HG02588 (cell line): ENCODE data around the gene SYT5.
"Not testable (repeated sequence)": the region's sequence is repeated elsewhere in the genome, so short reads cannot be mapped to it uniquely, and the experiment has no call there.

Source experiments
- ATAC-seq: cut with Tn5 transposase; IDR thresholded peaks from one replicate; pipeline ENCODE4 v1.9.1; 2021; ENCODE audit warnings: mild to moderate bottlenecking, moderate library complexity; ENCODE audit not compliant: unreplicated experiment

SYT5 gene

DNA sequence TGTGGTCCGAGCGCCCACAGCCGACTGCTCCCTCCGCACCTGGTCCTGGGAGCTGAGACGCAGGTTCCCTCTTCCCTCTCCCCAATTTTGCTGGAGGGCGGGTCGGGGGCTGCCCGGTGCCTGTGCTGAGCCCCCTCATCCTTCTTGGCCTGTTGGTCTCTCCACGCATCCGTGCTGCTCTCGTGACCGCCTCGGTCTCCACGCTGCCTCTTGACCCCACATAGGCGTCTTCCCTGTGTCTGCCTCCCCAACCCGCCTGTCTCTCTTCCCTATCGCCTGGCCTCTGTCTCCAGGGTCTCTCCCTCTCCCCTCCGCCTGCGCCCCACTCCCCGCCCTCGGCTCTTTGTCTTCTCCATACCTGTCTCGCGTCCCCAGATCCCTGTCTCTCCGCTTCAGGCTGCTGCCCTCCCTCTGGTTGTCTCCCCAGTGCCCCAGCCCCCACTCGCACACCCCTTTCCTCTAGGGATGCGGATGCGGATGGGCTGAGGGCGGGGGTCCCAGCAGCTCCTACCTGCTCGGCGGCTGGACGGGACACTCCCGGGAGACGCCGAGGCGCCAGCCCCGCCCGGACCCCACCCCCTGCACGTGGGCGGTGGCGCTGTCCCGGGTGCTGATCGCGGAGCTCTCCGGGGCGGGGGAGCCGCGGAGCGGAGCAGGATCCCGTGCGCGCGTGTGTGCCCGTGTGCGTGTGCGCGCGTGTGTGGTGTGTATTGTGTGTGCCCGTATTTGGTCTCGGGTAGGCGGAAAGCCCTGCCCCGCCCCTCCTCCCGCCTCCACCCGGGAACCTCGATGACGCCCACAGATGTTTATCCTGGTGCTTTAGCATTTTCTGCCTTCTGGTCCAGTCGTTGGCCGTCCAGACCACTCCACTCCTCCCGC, at the start of gene SYT5:
Gene SYT5, minus strand, starts transcription at position 684 of the 879 bp plus-strand sequence. CDS start 1,248 bp downstream, outside the sequence.
- ATAC-seq, result no peak

- no peak for ATAC-seq
These were observed 49.7 kb upstream of the SYT5 start for GRCh38 chr19:55229789-55230182.

- ATAC-seq, result no peak
These were observed 49.2 kb upstream of the SYT5 start for GRCh38 chr19:55229145-55229788.

- no peak for ATAC-seq
These were observed 48.4 kb upstream of the SYT5 start, which contains the start of gene TMEM86B for GRCh38 chr19:55228403-55229031. Gene TMEM86B, minus strand, starts transcription at chr19:55228763. Its CDS starts 22 bp downstream, at chr19:55228741.

DNA sequence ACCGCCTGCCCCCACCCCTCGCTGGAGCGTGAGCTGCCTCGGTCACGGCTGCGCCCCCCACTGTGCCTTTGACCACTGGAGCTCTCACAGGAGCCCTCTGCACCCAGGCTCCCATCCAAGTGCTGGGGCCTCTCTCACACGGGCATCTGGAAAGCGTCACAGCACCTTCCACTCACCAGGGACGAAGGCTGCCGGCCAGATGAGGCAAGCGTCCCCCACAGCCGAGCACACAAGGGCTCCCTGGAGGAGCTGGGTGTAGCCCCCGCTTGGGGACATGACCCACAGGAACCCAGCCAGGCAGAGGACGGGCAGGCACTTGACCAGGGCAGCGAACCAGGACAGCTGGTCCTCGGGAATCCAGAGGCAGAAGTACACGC, 47.9 kb upstream of the SYT5 start:
- ATAC-seq, result no peak

GRCh38 chr19:55227241-55228014, 47.3 kb upstream of the SYT5 start:
- no peak for ATAC-seq

GRCh38 chr19:55226788-55227187, 46.7 kb upstream of the SYT5 start:
- ATAC-seq, result no peak

DNA sequence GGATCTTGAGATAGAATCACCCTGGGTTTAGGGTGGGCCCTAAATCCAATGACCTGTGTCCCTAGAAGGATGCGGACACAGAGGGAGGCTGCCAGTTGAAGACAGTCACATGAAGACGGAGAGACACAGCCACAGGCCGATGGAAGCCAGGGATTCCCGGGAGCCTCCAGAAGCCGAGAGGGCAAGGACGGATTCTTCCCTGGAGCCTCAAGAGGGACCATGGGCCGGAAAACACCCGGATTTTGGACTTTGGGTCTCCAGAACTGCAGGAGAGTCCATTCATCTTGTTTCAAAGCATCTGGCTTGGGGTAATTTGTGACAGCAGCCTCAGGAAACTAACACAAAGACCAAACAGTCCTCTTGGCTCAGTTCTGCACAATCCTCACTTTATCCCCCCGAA, 46.2 kb upstream of the SYT5 start:
- ATAC-seq, result no peak

DNA sequence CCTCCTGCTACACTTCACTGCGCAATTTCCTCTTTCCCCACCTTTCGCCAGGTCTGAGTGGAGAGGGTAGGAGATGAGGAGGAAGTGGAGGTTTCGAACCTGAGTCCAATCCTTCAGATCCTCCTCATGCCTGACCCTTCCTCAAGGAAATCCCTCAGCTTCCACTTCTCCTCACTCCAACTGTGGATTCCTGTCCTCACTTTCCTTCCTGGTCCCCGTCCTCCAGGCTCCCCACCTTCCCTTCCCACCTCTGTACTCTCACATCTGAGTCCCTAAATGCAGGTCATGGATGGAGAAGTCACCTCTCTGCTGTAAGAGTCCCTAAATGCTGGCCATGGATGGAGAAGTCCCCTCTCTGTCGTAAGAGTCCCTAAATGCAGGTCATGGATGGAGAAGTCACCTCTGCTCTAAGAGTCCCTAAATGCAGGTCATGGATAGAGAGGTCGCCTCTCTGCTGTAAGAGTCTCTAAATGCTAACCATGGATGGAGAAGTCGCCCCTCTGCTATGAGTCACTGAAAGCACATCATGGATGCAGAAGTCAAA, 45.4 kb upstream of the SYT5 start:
- no peak for ATAC-seq

DNA sequence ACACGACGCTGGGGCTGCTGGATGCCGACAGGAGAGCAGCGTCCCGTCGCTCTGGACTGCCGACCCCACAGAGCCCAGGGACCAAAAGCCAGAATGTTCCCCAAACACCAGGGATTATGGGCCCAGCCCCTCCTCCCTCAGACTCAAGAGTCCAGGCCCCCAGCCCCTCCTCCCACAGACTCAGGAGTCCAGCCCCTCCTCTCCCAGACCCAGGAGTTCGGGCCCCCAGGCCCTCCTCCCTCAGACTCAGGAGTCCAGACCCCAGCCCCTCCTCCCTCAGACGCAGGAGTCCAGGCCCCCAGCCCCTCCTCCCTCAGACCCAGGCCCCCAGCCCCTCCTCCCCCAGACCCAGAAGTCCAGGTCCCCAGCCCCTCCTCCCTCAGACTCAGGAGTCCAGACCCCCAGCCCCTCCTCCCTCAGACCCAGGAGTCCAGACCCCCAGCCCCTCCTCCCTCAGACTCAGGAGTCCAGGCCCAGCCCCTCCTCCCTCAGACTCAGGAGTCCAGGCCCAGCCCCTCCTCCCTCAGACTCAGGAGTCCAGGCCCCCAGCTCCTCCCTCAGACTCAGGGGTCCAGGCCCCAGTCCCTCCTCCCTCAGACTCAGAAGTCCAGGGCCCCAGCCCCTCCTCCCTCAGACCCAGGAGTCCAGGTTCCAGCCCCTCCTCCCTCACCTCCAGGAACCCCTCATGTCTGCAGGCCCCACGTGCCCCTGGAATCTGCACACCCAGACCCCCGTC, 44.8 kb upstream of the SYT5 start:
- ATAC-seq, result not testable (repeated sequence)

DNA sequence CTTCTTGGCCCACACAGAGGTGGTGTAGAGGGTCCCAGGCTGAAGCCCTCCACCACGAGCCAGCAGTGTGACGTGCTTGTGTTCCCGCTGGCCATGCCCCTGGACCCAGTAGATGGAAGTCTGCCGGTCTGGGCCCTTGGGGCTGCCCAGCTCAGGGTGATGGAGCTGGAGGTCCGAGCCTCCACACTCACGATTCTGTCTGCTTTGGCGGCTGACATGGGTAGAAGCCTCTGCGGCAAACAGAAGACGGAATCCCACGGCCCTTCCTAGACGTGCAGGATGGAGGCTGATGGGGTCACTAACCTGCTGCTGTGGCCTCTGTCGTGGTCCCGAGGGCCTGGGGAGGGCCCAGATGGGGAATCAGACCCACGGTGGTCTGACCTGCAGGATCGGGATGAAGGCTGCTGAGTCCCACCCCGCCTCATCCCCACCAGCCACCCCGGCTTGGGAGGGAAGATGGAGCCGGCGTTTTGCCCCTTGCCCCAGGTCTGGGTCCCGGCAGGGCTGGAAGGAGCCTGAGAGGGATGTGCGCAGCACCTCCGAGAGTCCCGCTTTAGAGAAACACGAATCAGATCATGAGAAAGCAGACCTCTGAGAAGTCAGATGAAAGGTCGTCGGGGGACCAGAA, 44.1 kb upstream of the SYT5 start:
- ATAC-seq, result no peak

- ATAC-seq, result no peak
These were observed 43.4 kb upstream of the SYT5 start for GRCh38 chr19:55223291-55224037.

DNA sequence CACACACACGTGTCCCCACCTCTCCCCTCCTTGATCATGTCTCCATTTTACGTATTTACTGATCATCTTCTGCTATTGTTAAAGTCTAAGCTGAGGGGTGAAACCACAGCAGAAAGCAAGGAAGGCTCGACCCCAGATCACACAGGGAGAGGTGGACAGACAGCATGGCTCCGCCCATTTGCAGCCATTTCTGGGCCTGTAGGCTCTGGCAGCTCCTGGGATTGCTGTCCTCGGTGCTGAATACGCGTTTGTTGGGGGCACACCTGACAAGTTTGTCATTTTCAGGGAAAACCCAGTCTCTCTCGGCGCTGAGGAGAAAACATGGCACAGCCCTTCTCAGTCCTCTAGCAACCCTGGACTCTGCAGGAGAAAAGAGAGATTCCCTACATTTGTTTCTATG, 40.4 kb upstream of the SYT5 start:
- no peak for ATAC-seq

DNA sequence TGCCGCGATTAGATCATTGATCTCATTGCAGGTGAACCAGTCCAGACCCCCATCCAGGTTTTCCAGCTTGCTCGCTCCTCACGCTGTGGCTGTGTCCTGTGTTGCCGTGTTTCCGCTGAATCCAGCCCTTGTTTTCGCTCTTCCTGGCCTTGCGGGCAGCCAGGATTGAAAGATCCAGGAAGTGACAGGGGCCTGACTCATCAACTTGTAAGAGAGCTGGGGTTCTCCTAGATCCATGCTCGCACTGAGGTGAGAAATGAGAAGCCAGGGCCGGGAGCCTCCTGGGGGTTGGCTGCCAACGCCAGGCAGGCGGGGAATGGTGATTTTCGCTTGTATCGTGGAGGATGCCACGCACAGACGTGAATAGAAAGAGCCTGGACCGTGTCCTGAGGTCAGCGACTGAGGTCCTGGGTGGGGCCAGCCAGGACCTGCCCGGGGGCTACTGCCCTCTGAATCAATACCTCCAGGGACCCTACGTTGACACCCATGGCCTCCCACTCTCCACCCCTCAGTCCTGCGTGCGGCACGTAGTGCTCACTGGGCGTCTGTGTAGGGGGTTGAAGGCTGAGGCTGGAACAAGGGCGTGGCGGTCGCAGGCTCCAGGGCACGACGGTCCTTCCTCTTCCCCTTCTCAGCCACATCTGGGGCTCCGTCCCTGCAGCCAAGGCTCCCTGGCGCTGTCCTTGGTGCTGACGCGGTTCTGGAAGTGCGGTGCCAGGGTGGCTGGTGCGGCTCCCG, 36.5 kb upstream of the SYT5 start:
- no peak for ATAC-seq

DNA sequence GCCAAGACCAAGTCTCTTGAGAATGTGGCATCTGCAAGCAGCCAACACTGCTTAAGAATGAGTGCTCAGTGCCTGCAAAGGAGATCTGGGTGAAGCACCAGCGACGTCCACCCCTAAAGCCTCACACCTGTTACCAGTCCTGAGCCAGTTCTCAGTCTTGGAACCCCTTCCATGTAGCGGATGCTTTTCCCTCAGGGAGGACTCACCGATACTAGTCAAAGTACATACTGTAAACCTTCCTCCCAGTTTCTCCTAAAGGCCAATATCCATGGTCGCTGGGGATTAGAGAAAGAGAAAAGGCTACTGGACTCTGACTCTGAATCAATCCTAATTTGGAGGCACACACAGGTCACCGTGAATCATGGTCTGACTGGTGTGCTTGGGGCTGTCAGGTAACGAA, 33.5 kb upstream of the SYT5 start:
- no peak for ATAC-seq

DNA sequence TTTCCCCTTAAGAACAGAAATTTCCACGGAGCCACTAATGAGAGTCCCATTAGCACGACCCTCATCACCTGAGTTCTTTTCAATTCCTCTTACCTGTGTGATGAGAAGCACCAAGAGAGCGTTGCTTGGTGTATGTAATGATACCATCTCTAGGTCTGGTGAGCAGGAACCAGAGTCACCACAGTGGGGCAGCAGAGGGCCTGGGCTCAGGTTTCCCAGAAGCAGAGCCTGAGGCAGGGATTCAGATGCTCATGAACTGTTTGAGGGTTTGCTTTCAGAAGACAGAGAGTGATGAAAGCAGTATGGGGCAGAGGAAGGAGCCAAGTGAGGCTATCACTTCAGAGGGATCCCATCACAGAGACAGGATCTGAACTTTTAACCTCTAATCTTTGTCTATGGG, 32.4 kb upstream of the SYT5 start:
- ATAC-seq, result no peak

GRCh38 chr19:55209693-55210472, 29.8 kb upstream of the SYT5 start:
- no peak for ATAC-seq
